Panc1 (cell line): ENCODE results near the gene MCM5.

Experiments
- CTCF ChIP-seq: fragments of 450-650 bp; IDR thresholded peaks from 2 replicates; pipeline ENCODE4 v1.5.1; 2017; ENCODE audit warnings: mild to moderate bottlenecking
- POLR2AphosphoS5 ChIP-seq: IDR thresholded peaks from 2 replicates; pipeline ENCODE4 v1.6.1; 2012; ENCODE audit warnings: mild to moderate bottlenecking, low read depth, low read length, moderate library complexity
- REST ChIP-seq, 2 experiments: IDR thresholded peaks; 2 replicates each; pipeline ENCODE4 v1.6.1; 2011 to 2012; ENCODE audit warnings: low read depth in 2 of 2, control low read depth in 1 of 2, low read length in 1 of 2, mild to moderate bottlenecking in 1 of 2, moderate library complexity in 1 of 2; ENCODE audit not compliant: insufficient read depth in 1 of 2
- SIN3A ChIP-seq: IDR thresholded peaks from 2 replicates; pipeline ENCODE4 v1.6.1; 2012; ENCODE audit warnings: low read depth, mild to moderate bottlenecking, low read length, moderate library complexity, borderline replicate concordance; ENCODE audit not compliant: insufficient read depth

- no peak for TF ChIP-seq CTCF
- TF ChIP-seq POLR2AphosphoS5 = no peak
- no peak for TF ChIP-seq REST (IDR thresholded peaks at IDR 0.05; ENCODE audit: insufficient read depth in 1 of 2, low read depth in 2 of 2, low read length in 1 of 2)
- no peak for TF ChIP-seq SIN3A
Measured at GRCh38 chr22:35445933-35446332, 46.0 kb downstream of the MCM5 start.
